ENCODE results near the gene RFX2.

Gene RFX2

DNA sequence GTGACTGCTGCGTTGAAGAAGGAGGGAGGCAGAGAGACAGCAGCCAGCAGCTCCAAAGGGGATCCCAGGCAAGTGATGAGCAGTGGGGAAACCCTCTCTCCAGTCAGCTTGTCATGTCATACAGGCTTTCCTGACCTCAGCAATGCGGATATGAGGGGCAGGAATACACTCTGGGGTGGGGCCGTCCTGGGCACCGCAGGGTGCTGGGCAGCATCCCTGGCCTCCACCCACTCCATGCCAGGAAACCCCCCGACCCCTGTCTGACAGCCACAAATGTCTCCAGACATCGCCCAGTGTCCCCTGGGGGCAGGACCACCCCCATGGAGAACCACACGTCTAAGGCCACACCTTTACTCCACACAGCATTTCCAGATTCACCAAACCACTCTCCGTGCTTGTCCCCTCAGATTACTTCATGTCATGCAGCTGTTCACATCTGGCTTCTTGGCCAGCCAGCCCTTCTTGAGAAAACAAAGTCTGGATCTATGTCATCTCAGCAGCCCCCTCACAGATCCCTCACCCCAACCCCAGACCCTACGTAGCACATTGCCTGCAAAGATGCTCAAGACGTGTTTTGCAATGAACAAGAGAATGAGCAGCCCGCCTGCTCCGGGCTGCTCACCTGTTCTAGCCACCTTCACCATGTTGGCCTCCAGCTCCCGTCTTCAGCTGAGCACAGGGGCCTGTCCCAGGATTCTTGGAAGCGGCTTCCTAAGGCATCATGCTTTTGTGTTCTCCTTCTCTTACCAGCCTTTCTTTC lies 46.5 kb downstream of the RFX2 start:
- TF ChIP-seq GATA3 (IDR thresholded peaks at IDR 0.05; ENCODE audit: low read depth, low read length) (no peak), GATA2 (IDR thresholded peaks at IDR 0.05; ENCODE audit: low read depth, low read length) (no peak)

DNA sequence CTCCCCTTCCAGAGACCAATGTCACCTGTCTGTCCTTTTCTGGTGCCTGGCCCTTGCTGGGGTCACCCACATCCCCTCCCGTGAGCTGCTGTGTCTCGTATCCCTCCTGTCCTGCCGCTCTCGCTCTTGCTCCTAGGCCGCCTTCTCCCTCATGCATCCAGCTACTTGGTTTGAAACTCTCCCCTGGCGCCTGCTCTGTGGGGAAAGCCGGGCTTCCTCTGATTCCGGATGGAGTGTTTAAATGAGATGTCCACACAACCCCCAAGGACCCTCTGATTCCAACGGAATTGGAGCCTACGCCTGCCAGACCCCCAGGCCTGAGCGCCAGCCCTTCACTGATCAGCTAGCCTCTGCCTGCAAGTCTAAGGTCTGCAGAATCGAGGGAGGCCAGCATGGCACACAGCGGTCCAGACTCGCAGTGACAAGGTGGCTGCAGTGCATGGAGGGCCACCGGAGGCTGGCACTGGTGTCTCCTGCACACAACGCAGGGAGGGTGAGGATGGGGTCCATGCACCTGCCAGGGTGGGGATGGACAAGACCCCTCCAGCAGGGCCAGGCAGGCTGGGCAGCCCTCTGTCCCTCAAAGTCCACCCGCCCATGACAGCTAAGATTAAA lies 47.2 kb downstream of the RFX2 start:
- no peak for TF ChIP-seq GATA3 (IDR thresholded peaks at IDR 0.05; ENCODE audit: low read depth, low read length)
- TF ChIP-seq GATA2 (IDR thresholded peaks at IDR 0.05; ENCODE audit: low read depth, low read length) = no peak

DNA sequence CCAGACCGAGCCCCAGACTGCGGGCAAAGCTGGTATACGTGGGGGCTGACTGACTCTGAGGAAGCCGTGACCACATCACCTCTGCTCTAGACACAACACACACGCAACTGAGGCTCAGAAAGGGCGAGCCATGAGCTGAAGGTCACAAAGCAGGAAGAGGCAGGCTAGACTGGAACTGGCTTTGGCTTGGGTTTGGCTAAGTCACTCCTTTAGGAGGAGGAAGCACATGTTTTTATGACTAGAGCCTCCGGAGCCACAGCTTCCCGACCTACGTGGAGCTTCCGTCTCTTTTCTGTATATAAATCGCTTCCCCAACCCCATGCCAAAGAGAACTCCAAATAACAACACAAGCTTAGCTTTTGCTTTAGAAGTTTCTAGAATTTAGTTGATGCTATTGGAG lies 48.0 kb downstream of the RFX2 start:
- no peak for TF ChIP-seq GATA2 (IDR thresholded peaks at IDR 0.05; ENCODE audit: low read depth, low read length)
- TF ChIP-seq GATA3 (IDR thresholded peaks at IDR 0.05; ENCODE audit: low read depth, low read length) = no peak

DNA sequence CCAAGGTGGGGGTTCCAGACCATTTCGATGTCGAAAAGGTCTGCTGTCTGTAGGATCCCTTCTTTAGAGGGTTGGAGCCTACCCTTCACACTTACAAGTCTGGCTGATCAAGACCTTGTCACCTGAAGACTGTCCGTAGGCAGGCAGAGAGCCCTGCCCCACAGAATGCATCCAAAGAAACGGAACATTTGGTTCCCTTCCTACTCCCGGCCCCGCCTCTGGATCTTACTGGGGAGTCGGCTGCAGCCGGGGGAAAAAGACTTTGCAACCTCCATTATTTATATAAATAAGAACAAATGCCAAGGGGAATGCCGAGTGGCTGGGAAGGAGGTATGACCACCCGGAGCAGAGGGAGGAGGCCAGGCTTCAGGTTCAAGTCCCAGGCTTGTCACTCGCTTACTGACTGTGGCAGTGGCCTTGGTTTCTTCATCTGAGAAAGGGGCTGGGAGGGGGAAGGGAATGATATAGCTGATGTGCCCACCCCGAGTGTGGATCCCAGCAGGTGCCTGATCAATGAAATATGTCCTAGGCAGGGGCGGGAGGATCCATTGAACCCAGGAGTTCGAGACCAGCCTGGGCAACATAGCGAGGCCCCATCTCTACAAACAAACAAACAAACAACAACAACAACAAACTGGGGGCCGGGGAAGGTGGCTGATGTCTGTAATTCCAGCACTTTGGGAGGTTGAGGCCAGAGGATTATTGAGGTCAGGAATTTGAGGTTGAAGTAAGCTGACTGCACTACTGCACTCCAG lies 48.7 kb downstream of the RFX2 start:
- no peak for TF ChIP-seq GATA2 (IDR thresholded peaks at IDR 0.05; ENCODE audit: low read depth, low read length)
- no peak for TF ChIP-seq GATA3 (IDR thresholded peaks at IDR 0.05; ENCODE audit: low read depth, low read length)

DNA sequence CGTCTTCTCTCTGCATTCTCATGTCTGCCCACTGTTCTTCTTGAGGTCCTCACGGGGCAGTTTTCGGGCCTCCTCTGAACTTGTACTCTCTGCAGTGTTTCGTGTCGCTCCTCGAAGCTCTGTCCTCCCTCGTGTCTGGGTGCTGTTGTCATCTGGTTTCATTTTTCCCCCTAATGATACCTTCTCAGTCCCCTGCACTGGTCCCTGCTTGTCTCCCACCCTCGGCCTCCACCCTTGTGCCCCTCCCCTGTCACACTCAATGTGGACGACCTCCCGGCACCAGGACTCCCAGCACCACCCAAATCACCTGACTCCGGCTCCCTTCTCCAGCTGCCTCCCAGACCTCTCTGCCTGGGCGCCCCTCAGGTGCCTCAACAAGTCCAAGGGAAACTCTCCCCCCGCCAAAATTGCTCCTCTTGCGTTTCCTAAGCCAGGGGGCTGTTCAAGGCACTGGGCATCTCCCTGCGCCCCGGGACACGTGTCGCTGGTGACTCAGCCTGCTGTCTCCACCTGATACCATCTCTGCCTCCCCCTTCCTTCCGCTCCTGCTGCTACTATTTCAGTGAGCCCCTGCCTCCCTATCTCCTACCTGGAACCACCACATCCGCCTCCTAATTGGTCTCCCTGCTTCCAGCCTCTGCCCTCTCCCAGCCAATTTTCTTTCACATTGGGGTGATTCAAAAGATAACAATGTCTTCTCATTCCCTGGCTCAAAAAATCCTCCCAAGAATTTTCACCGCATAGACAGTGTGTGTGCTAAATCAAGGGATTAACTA lies 49.5 kb downstream of the RFX2 start:
- peak; percentile 91 for TF ChIP-seq GATA2 (IDR thresholded peaks at IDR 0.05; ENCODE audit: low read depth, low read length)
- no peak for TF ChIP-seq GATA3 (IDR thresholded peaks at IDR 0.05; ENCODE audit: low read depth, low read length)

DNA sequence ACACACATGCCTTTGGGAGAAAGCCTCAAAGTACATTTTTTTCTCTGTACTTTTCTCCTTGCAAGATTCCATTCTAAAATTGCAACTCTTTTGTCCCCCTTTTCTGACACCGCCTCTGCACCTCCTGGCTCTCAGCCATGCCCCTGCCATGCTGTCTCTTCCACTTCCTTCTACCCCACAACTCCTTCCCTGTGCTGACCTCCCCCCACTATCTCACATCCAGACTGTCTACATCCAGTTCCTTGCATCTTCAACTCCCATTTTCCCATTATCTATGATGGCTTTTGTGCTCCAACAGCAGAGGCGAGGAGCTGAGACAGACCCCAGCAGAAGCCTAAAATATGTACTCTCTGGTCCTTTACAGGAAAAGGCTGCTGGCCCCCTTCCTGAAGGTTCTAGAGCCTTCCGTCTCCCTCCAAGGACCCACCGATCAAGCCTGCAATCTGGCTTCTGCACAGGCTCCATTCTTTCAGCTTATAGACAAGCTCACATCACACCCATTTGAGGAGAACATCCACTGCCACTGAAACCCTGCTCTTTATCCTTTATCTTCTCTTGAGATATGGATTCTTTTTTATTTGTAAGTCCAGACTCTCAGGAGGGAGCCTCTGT lies 50.2 kb downstream of the RFX2 start:
- TF ChIP-seq GATA3 (IDR thresholded peaks at IDR 0.05; ENCODE audit: low read depth, low read length) (no peak), GATA2 (IDR thresholded peaks at IDR 0.05; ENCODE audit: low read depth, low read length) (no peak)

DNA sequence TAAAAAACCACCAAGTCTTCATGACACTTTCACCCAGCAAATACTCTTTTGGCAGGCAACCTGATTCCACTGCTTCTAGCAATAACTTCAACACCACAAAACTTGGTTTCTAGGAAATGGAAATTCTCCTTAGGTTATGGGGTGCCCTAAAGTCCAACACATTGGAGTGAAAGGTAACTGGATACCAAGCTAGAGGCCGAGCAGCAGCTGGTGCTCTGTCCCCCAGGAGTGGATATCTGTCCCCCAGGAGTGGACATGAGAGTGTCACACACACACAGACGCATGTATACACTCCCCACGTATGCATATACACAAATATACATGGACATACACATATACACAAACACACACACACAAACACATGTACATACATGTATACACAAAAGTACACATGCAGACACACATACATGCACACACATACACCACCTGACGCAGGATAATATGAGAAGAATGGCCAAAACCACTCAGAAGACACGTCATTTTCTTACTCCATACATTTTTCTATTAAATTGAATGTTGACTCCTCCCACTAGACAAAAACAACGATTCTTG lies 50.8 kb downstream of the RFX2 start:
- TF ChIP-seq GATA3 (IDR thresholded peaks at IDR 0.05; ENCODE audit: low read depth, low read length) = no peak
- no peak for TF ChIP-seq GATA2 (IDR thresholded peaks at IDR 0.05; ENCODE audit: low read depth, low read length)

DNA sequence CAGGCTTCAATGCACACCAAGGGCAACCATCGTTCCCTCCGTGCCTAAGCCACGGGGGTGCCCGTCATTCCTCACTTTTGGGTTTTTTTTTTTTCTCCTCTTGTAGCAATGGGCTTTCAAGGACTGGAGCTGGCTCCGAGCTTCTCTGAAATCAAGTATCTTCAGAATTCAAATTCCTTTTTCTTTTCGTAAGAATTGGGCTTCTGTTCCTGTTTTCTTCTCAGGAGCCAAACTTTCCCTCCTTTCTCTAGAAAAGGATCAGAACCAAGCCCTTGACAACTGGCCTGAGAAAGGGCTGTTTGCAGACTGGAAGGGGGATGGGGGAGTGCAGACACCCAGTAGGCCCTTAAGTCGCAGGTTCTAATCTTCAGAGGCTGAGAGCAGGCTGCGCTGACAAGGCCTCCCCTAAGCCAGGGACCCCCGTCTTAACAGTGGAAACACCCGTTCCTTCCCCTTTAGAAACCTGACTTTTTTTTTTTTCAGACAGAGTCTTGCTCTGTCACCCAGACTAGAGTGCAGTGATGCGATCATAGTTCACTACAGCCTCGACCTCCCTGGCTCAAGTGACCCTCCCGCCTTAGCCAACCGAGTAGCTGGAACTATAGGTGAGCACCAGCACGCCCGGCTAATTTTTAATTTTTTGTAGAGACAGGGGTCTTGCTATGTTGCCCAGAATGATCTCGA lies 51.6 kb downstream of the RFX2 start:
- TF ChIP-seq GATA2 (IDR thresholded peaks at IDR 0.05; ENCODE audit: low read depth, low read length) (no peak), GATA3 (IDR thresholded peaks at IDR 0.05; ENCODE audit: low read depth, low read length) (no peak)

DNA sequence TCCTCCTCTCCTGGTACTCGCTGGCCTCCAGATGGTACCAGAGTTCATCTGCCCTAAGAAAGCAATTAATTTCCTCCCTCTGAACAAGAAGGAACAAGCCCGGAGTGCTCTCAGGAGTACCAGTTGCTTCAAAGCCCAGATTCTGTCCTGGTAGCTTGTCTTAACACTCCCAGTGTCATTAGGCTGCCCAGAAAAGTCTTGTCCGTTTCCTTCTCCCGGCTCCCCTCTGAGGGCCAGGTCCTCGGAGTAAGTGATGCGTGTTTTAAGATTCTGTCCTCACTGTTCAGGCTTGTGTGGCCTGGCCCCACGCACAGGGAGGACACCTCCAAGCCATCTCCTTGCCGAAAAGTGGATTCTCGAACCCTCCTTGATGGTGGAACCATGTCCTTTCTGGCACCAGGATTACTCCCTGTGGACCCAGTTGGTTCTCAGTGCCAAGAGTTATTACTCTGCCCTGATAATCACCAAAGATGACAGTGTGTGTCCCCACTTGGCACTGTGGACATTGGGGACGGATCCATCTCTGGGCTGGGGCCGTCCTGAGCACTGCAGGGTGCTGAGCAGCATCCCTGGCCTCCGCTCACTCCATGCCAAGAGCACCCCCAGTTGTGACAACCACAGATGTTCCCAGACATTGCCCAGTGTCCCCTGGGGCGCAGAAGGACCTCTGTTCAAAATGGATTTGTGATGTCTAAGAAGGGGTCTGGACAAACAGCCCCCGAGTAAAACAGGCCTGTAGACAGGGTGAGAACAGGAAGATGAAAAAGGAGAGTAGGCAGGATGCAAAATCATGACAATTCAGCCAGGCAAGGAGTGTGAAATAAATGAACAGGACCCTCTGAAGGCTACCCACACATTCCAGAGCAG lies 52.4 kb downstream of the RFX2 start:
- TF ChIP-seq GATA2 (IDR thresholded peaks at IDR 0.05; ENCODE audit: low read depth, low read length) (no peak), GATA3 (IDR thresholded peaks at IDR 0.05; ENCODE audit: low read depth, low read length) (no peak)

DNA sequence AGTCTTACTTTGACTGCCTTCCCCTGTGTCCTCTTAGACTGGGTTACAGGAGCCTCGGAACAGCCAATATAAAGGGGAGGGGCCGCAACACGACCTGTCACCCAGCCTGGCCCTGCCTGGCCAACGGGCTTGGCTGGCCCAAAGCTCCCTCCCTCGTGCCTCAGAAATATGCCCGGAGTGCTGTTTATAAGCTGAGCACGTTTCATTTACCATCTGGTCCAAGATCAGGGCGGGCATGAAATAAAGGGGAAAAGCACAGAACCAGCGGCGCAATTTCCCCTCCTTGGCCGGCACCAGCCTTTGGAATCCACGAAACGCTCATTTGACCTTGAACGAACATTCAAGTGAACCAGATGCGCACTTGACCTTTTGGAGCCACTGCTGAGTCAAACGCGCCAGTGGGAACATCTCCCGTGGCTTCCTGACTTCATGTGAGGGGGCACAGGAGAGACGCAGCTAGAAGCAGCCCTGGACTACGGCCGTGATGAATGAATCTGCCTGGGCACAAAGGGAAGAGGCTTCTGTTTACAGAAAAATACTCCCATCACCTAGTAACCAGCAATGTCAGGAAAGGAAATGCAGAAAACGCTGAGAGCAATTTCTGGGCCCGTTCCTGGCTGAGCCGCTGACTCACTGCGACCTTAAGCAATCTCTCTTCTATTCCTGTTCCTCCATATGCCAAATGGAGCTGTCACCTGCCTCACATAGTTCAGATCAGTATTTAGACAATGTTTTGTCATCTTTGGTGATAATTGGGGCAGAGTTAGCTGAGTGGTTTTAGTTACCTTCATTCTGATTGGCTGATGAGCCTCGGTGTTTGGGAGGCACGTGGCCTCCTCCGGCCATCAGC lies 53.3 kb downstream of the RFX2 start:
- no peak for TF ChIP-seq GATA2 (IDR thresholded peaks at IDR 0.05; ENCODE audit: low read depth, low read length)
- TF ChIP-seq GATA3 (IDR thresholded peaks at IDR 0.05; ENCODE audit: low read depth, low read length) = no peak

DNA sequence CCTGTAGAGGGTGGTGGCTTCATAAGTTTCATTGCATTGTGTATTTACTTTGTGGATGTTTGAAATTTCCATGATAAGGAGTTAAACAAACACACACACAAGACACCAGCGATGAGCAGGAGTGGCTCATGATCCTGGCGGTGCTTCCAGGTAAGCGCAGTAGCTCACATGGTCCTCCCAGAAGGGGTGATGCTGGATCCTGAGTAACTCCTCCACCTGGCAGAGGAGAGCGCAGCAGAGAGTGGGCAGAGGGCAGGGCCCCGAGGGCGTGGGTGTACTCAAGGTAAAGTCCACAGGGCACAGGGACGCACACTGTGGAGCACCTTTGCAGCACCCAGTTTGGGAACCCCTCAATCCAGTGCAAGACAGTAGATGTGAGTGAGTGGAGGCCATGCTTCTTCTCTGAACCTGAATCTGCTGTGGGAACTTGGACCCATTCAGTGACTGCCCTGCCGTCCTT lies 54.0 kb downstream of the RFX2 start:
- no peak for TF ChIP-seq GATA2 (IDR thresholded peaks at IDR 0.05; ENCODE audit: low read depth, low read length)
- no peak for TF ChIP-seq GATA3 (IDR thresholded peaks at IDR 0.05; ENCODE audit: low read depth, low read length)
